Measurements from ENCODE around the gene BMPER.
"Not testable (repeated sequence)": the region's sequence is repeated elsewhere in the genome, so short reads cannot be mapped to it uniquely, and the experiment has no call there.

Gene BMPER

DNA sequence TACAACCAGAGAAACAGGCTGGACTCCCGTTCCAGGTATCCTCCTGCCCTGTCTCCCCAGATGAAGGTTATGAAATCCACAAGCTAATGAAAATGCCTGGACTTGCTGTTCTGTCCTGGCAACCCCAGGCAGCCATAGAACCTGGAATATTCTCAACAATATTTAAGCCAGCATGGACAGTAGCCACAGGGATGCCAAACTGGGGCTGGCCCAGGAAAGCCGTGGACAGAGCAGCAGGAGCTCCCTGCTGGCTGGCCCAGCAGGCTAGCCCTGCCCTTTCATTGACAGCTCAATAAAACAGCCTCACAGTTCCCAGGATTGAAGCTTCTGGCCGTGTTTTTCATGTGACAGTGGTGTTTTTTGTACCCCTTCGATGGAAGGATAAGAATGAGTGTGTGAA, 230.6 kb downstream of the BMPER start:
- DNase-seq (ENCODE audit: low read depth, low spot score) = no peak

DNA sequence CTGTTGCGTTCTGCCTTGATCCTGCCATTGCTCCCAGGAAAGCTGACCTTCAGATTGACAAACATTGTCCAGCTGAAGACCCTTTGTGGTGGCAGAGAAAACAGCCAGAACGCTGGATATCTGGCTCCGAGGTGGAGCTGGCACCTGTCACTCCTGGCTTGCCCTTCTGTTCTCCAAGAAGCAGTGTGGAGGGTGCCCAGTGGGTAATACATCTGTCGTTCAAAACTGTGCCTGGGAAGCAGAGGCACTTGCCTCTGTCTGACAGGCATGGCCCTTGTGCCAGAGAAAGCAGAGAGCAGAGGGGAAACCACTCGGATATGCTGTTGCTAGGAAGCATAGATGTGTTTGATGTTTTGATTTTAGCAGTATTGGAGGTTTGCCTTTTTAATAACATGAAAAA, 231.4 kb downstream of the BMPER start:
- no peak for DNase-seq (ENCODE audit: low read depth, low spot score)

GRCh38 chr7:34137176-34137575, 231.8 kb downstream of the BMPER start:
- no peak for DNase-seq (ENCODE audit: low read depth, low spot score)

DNA sequence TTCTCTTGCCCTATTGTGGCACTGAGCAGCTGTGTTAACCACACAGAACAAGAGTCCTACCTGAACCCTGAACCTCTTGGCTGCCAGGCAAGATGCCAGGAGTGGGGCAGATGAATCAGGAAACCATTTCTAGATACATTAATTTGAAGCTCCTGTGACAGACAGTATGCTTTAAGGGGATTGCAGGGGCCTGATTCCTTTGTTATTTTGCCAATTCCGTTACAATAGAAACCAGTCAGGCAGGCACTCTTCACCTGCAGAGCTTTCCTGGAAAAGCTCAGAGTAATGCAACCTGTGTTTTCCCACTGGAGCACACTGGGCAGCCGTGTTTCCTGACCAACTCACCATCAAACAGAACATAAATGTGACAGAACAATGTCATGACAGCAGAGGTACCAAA, 233.1 kb downstream of the BMPER start:
- no peak for DNase-seq (ENCODE audit: low read depth, low spot score)

GRCh38 chr7:34139086-34139485, 233.7 kb downstream of the BMPER start:
- no peak for DNase-seq (ENCODE audit: low read depth, low spot score)

GRCh38 chr7:34140066-34140465, 234.7 kb downstream of the BMPER start:
- DNase-seq (ENCODE audit: low read depth, low spot score) = no peak

DNA sequence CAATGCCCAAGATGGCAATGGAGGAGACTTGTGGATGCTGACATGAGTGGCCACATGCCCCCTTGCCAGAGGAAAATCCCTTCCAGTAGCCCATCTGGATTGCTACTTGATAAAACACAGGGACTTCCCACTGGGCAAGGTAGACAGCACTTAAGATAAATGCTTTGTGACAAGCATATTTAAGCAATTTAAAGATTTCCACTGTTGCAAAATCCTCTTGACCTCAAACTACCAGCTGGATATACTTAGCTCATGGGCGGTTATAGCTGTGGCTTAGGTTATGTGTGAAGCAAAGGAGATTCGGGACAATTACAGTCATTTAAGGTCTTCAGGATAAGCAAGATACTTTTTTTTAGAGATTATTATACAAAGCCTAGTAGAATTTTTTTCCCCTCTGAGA, 238.1 kb downstream of the BMPER start:
- no peak for DNase-seq (ENCODE audit: low read depth, low spot score)

- DNase-seq (ENCODE audit: low read depth, low spot score) = no peak
These were observed 240.3 kb downstream of the BMPER start for GRCh38 chr7:34145603-34146002.

- no peak for DNase-seq (ENCODE audit: low read depth, low spot score)
These were observed 248.4 kb downstream of the BMPER start for GRCh38 chr7:34153656-34154270.

GRCh38 chr7:34155220-34155908, 250.0 kb downstream of the BMPER start:
- DNase-seq (ENCODE audit: low read depth, low spot score) = no peak

GRCh38 chr7:34156336-34156735, 251.0 kb downstream of the BMPER start:
- no peak for DNase-seq (ENCODE audit: low read depth, low spot score)

GRCh38 chr7:34157137-34157536, 251.8 kb downstream of the BMPER start:
- DNase-seq (ENCODE audit: low read depth, low spot score) = no peak

DNA sequence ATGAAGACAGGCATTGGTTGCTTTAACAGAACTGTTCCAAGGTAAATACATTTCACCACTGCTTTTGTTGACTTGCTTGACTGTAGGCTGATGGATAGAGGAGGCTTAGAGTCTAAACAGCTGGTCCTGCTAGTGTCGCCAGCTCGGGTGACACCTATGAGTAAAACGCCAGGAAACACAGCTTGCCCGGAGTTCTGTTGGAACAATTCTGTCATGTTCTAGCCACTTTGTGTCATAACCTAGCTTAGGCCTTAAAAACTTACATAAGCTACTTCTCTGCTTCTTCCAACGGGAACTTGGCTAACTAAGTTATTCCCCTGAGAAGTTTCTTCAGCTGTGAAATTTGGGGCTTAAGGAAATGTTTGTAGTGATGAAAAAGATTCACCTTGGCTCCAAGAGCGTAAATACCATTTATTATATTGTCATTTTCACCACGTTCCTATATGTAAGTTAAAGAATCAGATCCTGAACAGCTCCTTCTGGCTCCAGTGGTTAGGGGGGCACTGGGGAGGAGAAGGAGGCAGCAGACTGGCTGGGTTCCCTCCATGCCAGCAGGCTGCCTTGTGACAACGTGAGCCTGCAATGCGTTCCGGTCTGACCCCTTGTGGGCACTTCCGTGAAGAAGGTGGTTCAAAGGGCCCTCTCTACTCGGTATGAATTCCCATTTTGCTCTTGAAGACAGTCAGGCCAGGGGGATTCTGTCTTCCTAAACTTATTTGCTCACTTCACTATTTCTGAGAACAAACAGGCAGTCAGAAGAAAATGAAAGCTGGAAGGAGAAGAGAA, 253.2 kb downstream of the BMPER start:
- DNase-seq (ENCODE audit: low read depth, low spot score) = no peak

DNA sequence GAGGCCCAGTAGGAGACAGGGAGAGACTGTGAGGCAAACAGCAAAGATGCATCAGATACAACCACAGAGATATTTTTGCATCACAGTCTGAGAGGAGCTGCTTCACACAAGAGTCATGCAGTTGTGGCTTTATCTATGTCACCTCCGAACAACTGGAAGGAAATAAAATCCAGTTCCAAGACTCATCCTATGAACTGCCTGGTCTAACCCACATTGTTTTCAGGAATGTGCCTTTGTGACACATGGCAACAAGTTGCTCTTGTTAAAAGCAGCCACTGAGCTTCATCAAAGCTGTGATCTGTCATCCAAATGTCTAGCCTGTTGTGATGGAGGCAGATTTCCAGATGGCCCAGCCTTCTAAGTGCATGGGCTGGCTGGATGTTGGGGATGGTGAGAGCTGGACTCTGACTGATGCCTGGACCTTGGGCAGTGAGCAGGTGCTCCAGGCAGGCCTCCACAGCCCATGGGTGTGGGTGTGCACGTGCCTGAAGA, 255.0 kb downstream of the BMPER start:
- no peak for DNase-seq (ENCODE audit: low read depth, low spot score)

GRCh38 chr7:34162027-34162565, 256.8 kb downstream of the BMPER start:
- no peak for DNase-seq (ENCODE audit: low read depth, low spot score)

DNA sequence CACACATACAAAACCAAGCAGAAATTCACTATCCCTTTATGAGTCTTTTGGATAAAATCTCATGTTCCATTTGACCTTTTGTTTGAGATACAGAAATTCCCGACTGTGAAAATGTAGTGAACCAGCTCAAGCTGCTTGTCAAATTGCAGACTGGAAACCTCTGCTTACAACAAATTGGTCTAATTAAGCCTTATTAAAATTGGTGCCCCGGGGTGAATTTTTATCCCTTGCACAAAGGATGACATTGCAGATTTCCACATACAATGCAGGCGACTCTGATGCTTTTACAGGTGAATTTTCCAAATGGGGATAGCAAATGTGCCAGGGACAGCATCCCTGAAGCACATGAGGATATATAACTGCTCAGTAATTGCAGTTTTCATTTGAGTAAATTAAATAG, 257.3 kb downstream of the BMPER start:
- no peak for DNase-seq (ENCODE audit: low read depth, low spot score)

GRCh38 chr7:34163956-34164355, 258.6 kb downstream of the BMPER start:
- DNase-seq (ENCODE audit: low read depth, low spot score) = no peak

GRCh38 chr7:34165466-34165865, 260.1 kb downstream of the BMPER start:
- DNase-seq (ENCODE audit: low read depth, low spot score) = no peak

DNA sequence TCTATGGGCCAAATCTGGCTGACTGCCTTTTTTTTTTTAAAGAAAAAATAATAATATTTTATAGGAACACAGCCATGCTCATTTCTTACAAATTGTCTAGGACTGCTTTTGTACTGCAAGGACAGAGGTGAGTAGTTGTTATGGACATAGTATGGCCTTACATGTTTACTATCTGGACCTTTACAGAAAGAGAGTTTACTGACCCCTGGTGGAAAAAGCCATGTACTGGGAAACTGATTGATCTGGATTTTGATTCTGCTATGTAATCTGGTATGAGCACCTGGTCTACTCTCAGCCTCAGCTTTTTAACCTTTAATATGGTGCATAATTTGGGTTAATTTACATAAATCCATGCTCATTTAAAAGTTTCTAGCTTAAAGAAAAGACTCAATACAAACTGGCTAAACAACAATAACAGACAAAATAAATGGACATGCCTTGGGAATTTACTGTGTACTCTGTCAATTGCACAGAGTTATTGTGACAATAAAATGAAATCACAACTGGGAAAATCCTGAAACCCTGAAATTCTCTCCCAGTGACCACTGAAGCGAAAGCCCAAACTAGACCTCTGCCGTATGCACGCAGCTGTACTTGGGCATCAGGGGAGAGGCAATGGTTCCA, 260.7 kb downstream of the BMPER start:
- DNase-seq (ENCODE audit: low read depth, low spot score) = no peak

- no peak for DNase-seq (ENCODE audit: low read depth, low spot score)
These were observed 262.7 kb downstream of the BMPER start for GRCh38 chr7:34168013-34168412.

- DNase-seq (ENCODE audit: low read depth, low spot score) = not testable (repeated sequence)
These were observed 269.6 kb downstream of the BMPER start for GRCh38 chr7:34174688-34175616.
